Measurements from ENCODE around the gene PSG2.
"Not testable (repeated sequence)": the region's sequence is repeated elsewhere in the genome, so short reads cannot be mapped to it uniquely, and the experiment has no call there.

The PSG2 gene

DNA sequence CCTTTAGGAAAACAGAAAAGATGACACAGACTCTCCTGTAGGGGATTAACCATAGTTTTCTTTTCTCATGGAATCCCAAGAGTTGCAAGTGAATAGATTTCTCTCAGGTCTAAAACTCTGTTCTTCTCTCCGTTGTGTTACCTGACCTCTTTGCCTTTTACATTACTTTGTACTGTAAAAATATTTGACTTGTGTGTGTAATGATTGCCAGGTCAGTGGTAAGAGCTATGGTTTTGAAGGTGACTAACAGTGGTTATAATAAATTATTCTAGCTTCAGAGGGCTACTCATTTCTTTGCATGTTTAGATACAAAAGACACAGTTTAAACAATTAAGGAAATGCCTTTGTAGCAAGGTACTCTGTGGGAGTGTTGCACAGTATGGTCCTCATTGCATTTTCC, 23.0 kb upstream of the PSG2 start:
- no peak overlapping the region for H3K27ac ChIP-seq (ENCODE audit: low read depth, low read length)
- H3K36me3 ChIP-seq (ENCODE audit: control insufficient read depth, low read length): no peaks in the 10 kb centered on the region
- H3K27me3 ChIP-seq (ENCODE audit: control insufficient read depth, low read length): no peaks in the 10 kb centered on the region
- H3F3A ChIP-seq (ENCODE audit: control insufficient read depth, insufficient read depth): no peaks in the 10 kb centered on the region
- no peaks in the 10 kb centered on the region for H4K20me1 ChIP-seq (ENCODE audit: control insufficient read depth, insufficient read depth, low read depth, low read length)
- H3K79me2 ChIP-seq (ENCODE audit: control insufficient read depth, low read length): no peaks in the 10 kb centered on the region
- no peaks in the 10 kb centered on the region for H3K9me2 ChIP-seq (replicated peaks; ENCODE audit: control insufficient read depth, low read length)
- H3K4me2 ChIP-seq (ENCODE audit: low read length): no peak overlapping the region
- H3K4me1 ChIP-seq (ENCODE audit: control insufficient read depth, low read length): no peaks in the 10 kb centered on the region
- H3K9me3 ChIP-seq (ENCODE audit: control insufficient read depth, insufficient read depth, low read length): 0 out of 2 replicates have a peak, but pooled peaks cover 7% of the 10 kb centered on the region
- H3K4me3 ChIP-seq (ENCODE audit: low read length): no peak overlapping the region
- no peak for TF ChIP-seq EZH2phosphoT487 (IDR thresholded peaks at IDR 0.05; ENCODE audit: borderline replicate concordance, low read length)
- TF ChIP-seq, protein P1, sequence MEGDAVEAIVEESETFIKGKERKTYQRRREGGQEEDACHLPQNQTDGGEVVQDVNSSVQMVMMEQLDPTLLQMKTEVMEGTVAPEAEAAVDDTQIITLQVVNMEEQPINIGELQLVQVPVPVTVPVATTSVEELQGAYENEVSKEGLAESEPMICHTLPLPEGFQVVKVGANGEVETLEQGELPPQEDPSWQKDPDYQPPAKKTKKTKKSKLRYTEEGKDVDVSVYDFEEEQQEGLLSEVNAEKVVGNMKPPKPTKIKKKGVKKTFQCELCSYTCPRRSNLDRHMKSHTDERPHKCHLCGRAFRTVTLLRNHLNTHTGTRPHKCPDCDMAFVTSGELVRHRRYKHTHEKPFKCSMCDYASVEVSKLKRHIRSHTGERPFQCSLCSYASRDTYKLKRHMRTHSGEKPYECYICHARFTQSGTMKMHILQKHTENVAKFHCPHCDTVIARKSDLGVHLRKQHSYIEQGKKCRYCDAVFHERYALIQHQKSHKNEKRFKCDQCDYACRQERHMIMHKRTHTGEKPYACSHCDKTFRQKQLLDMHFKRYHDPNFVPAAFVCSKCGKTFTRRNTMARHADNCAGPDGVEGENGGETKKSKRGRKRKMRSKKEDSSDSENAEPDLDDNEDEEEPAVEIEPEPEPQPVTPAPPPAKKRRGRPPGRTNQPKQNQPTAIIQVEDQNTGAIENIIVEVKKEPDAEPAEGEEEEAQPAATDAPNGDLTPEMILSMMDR (IDR thresholded peaks at IDR 0.05; ENCODE audit: low read depth, low read length, poor library complexity, severe bottlenecking): no peak

DNA sequence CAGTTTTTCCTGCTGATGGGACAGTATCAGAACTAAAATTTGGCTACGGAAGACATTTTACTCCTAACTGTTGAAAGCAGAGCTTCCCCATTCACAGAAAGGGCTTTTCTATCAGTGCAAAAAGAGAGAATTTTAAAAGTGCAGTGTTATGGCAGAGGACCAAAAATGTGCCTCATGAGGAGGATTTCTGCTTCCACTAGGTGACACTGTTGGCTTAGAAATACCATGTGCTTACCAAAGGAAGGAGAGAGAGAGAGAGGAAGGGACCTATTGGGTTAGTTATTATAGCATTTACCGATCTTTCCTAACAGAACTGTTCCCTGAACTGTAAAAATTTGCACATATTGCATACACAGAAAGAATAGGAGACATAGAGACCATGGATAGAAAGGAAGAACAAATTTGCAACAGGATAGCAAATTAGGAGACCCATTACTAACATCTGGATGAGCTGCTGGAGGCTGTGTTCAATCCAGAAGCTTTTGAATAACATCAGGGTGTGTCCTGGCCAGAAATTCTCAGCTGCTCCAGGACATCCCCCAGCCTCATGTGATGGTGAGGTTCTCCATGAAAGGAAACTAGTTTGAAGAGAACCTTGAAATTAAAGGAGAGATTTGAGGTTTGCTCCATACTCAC, 21.8 kb upstream of the PSG2 start:
- H3K36me3 ChIP-seq (ENCODE audit: control insufficient read depth, low read length); H3F3A ChIP-seq (ENCODE audit: control insufficient read depth, insufficient read depth); H3K4me3 ChIP-seq (ENCODE audit: low read length); H4K20me1 ChIP-seq (ENCODE audit: control insufficient read depth, insufficient read depth, low read depth, low read length); H3K79me2 ChIP-seq (ENCODE audit: control insufficient read depth, low read length); H3K9me3 ChIP-seq (ENCODE audit: control insufficient read depth, insufficient read depth, low read length); H3K9me2 ChIP-seq (replicated peaks; ENCODE audit: control insufficient read depth, low read length); H3K27me3 ChIP-seq (ENCODE audit: control insufficient read depth, low read length); H3K4me2 ChIP-seq (ENCODE audit: low read length); H3K4me1 ChIP-seq (ENCODE audit: control insufficient read depth, low read length); H3K27ac ChIP-seq (ENCODE audit: low read depth, low read length): not testable (repeated sequence)

DNA sequence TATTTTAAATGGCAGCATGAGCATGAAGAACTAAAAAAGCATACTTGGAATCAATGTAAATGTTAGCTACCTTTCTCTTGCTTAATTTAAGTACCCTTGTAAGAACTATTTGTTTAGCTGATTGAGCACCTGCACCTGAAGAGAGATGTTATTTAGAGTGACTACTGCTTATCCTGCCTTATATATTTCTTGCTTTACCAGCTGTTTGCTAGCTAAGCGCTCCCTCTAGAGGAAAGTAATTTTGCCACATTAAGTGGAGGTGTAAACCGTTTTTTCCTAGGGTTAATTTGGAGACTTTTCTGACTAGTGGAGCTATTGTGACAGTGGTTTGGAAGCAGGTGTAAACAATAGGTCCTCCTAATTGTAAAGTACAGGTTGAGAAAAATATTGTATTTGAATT, 19.4 kb upstream of the PSG2 start:
- Histone ChIP-seq H3K27me3 (ENCODE audit: control insufficient read depth, low read length) (no peaks in the 10 kb centered on the region), H3F3A (ENCODE audit: control insufficient read depth, insufficient read depth) (no peaks in the 10 kb centered on the region), H3K4me2 (ENCODE audit: low read length) (no peak overlapping the region), H3K4me1 (ENCODE audit: control insufficient read depth, low read length) (no peaks in the 10 kb centered on the region), H3K9me3 (ENCODE audit: control insufficient read depth, insufficient read depth, low read length) (0 out of 2 replicates have a peak, but pooled peaks cover 7% of the 10 kb centered on the region), H4K20me1 (ENCODE audit: control insufficient read depth, insufficient read depth, low read depth, low read length) (no peaks in the 10 kb centered on the region), H3K79me2 (ENCODE audit: control insufficient read depth, low read length) (no peaks in the 10 kb centered on the region), H3K4me3 (ENCODE audit: low read length) (no peak overlapping the region), H3K36me3 (ENCODE audit: control insufficient read depth, low read length) (no peaks in the 10 kb centered on the region), H3K27ac (ENCODE audit: low read depth, low read length) (no peak overlapping the region), H3K9me2 (replicated peaks; ENCODE audit: control insufficient read depth, low read length) (no peaks in the 10 kb centered on the region)
- no peak for TF ChIP-seq EZH2phosphoT487 (IDR thresholded peaks at IDR 0.05; ENCODE audit: borderline replicate concordance, low read length)
- TF ChIP-seq, protein P1 (IDR thresholded peaks at IDR 0.05; ENCODE audit: low read depth, low read length, poor library complexity, severe bottlenecking): no peak

DNA sequence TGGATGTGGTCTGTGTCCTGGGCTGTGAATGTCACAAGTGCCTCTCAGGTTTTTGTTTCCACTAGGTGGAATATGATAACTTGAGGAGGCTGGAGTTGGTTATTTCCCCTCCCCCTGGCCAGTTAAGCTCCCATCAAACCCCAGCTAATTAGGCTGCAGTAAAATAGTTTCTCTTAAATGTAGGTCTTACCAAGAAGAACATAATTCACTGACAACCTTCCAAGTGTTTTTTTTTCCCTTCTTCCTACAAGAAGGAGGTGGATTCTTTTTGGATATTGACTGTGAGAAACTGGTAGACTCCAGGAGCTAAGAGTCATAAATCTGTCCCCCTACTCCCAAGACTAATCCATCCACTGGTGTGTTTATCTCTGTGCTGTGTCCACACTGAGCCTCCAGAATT, 15.9 kb upstream of the PSG2 start:
- not testable (repeated sequence) for H3K4me2 ChIP-seq (ENCODE audit: low read length); H4K20me1 ChIP-seq (ENCODE audit: control insufficient read depth, insufficient read depth, low read depth, low read length); H3K4me3 ChIP-seq (ENCODE audit: low read length); H3K36me3 ChIP-seq (ENCODE audit: control insufficient read depth, low read length); H3K9me3 ChIP-seq (ENCODE audit: control insufficient read depth, insufficient read depth, low read length); H3K79me2 ChIP-seq (ENCODE audit: control insufficient read depth, low read length); H3K9me2 ChIP-seq (replicated peaks; ENCODE audit: control insufficient read depth, low read length); H3K27ac ChIP-seq (ENCODE audit: low read depth, low read length); H3F3A ChIP-seq (ENCODE audit: control insufficient read depth, insufficient read depth); H3K4me1 ChIP-seq (ENCODE audit: control insufficient read depth, low read length); H3K27me3 ChIP-seq (ENCODE audit: control insufficient read depth, low read length)
